ENCODE data around the gene TRMO. TPM values are rescaled to one million over a fixed set of nuclear protein-coding genes. Genes with fewer than 3 reads are reported as not detected.

The TRMO gene
- total RNA-seq, 1 donor from 2014 or later, result 8.5 TPM

DNA sequence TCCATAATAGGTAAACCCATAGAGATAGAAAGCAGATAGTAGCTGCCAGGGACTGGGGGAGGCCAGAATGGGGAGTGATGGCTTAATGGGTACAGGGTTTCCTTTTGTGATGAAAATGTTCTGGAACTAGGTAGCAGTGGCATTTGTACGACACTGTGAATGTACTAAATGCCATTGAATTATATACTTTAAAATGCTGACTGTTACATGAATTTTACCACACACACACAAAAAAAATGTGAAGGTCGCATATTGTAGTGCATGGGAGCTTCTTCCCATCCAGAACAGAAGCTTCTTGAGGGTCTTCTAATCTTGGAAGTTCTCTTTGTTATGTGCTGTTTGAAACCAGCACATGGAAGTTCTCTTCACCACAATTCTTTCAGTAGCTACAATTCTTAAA is 40.9 kb upstream of the TRMO start:
- H3K27me3 Mint-ChIP-seq (ENCODE audit: low read depth, unreplicated experiment), result peaks cover 14% of the 10 kb centered on the region

DNA sequence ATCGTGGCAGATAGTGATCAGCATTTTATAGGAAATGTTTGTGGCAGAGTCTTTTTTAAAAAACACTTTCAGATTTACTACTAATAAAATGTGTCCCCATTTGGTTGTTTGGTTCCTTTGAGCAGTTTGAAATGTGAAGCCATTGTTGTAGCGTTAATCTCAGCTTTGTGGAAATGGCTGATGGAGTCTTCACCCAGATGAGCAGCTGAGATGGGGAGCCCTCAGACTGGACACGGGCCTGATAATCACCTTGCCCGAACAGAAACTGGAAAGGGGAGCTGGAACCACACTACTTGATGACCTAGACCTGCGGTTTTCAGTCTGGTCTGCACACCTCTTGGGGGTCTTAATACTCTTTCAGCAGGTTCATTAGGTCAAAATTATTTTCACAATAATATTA is 40.3 kb upstream of the TRMO start:
- no peak overlapping the region for H3K4me3 Mint-ChIP-seq (ENCODE audit: unreplicated experiment)
- Histone ChIP-seq H3K4me1 (ENCODE audit: insufficient read depth, low read length) (no peaks in the 10 kb centered on the region), H3K36me3 (ENCODE audit: insufficient read depth, low read length) (no peaks in the 10 kb centered on the region), H3K4me3 (ENCODE audit: insufficient read depth, low read depth, low read length) (no peak overlapping the region), H3K27me3 (ENCODE audit: insufficient read depth, low read length) (peaks cover 12% of the 10 kb centered on the region), H3K9ac (ENCODE audit: low read length) (no peak overlapping the region), H3K27ac (ENCODE audit: low read depth, low read length) (no peak overlapping the region), H3K9me3 (ENCODE audit: insufficient read depth, low read depth, low read length) (no peaks in the 10 kb centered on the region), H4K20me1 (ENCODE audit: insufficient read depth, low read length) (no peaks in the 10 kb centered on the region), H2AFZ (ENCODE audit: low read depth, low read length) (no peak overlapping the region), H3K79me2 (ENCODE audit: insufficient read depth, low read length) (no peaks in the 10 kb centered on the region), H3K4me2 (ENCODE audit: low read length) (no peak overlapping the region)
- DNase-seq (ENCODE audit: low read depth), result no peak
- no peak for FAIRE-seq
- TF ChIP-seq, protein P1, sequence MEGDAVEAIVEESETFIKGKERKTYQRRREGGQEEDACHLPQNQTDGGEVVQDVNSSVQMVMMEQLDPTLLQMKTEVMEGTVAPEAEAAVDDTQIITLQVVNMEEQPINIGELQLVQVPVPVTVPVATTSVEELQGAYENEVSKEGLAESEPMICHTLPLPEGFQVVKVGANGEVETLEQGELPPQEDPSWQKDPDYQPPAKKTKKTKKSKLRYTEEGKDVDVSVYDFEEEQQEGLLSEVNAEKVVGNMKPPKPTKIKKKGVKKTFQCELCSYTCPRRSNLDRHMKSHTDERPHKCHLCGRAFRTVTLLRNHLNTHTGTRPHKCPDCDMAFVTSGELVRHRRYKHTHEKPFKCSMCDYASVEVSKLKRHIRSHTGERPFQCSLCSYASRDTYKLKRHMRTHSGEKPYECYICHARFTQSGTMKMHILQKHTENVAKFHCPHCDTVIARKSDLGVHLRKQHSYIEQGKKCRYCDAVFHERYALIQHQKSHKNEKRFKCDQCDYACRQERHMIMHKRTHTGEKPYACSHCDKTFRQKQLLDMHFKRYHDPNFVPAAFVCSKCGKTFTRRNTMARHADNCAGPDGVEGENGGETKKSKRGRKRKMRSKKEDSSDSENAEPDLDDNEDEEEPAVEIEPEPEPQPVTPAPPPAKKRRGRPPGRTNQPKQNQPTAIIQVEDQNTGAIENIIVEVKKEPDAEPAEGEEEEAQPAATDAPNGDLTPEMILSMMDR (IDR thresholded peaks at IDR 0.05; ENCODE audit: insufficient read depth, low read depth, low read length), result no peak
- no peak for TF ChIP-seq EZH2 (IDR thresholded peaks at IDR 0.05; ENCODE audit: insufficient read depth, low read length)
- peaks cover 12% of the 10 kb centered on the region for H3K27me3 Mint-ChIP-seq (ENCODE audit: low read depth, unreplicated experiment)
- H3K36me3 Mint-ChIP-seq (ENCODE audit: low read depth, unreplicated experiment), result no peaks in the 10 kb centered on the region
- H3K4me1 Mint-ChIP-seq (ENCODE audit: low read depth, unreplicated experiment), result peaks cover 5% of the 10 kb centered on the region
- no peak overlapping the region for H3K27ac Mint-ChIP-seq (ENCODE audit: unreplicated experiment)
- no peaks in the 10 kb centered on the region for H3K9me3 Mint-ChIP-seq (ENCODE audit: unreplicated experiment)

More for the DNA sequence above, 40.9 kb upstream of the TRMO start:
- H3K4me1 ChIP-seq (ENCODE audit: insufficient read depth, low read length), result no peaks in the 10 kb centered on the region
- no peak overlapping the region for H3K9ac ChIP-seq (ENCODE audit: low read length)
- no peaks in the 10 kb centered on the region for H3K36me3 ChIP-seq (ENCODE audit: insufficient read depth, low read length)
- peaks cover 12% of the 10 kb centered on the region for H3K27me3 ChIP-seq (ENCODE audit: insufficient read depth, low read length)
- no peak overlapping the region for H3K4me3 ChIP-seq (ENCODE audit: insufficient read depth, low read depth, low read length)
- H3K9me3 Mint-ChIP-seq (ENCODE audit: unreplicated experiment), result no peaks in the 10 kb centered on the region
- no peaks in the 10 kb centered on the region for H3K79me2 ChIP-seq (ENCODE audit: insufficient read depth, low read length)
- H3K27ac ChIP-seq (ENCODE audit: low read depth, low read length), result no peak overlapping the region
- peaks cover 5% of the 10 kb centered on the region for H3K4me1 Mint-ChIP-seq (ENCODE audit: low read depth, unreplicated experiment)
- H3K27ac Mint-ChIP-seq (ENCODE audit: unreplicated experiment), result no peak overlapping the region
- H2AFZ ChIP-seq (ENCODE audit: low read depth, low read length), result no peak overlapping the region
- H3K36me3 Mint-ChIP-seq (ENCODE audit: low read depth, unreplicated experiment), result no peaks in the 10 kb centered on the region
- H3K4me3 Mint-ChIP-seq (ENCODE audit: unreplicated experiment), result no peak overlapping the region
- no peak for DNase-seq (ENCODE audit: low read depth)
- FAIRE-seq, result no peak
- no peak overlapping the region for H3K4me2 ChIP-seq (ENCODE audit: low read length)
- TF ChIP-seq EZH2 (IDR thresholded peaks at IDR 0.05; ENCODE audit: insufficient read depth, low read length), result no peak
- TF ChIP-seq, protein P1 (IDR thresholded peaks at IDR 0.05; ENCODE audit: insufficient read depth, low read depth, low read length), result no peak
- no peaks in the 10 kb centered on the region for H4K20me1 ChIP-seq (ENCODE audit: insufficient read depth, low read length)
- H3K9me3 ChIP-seq (ENCODE audit: insufficient read depth, low read depth, low read length), result no peaks in the 10 kb centered on the region

DNA sequence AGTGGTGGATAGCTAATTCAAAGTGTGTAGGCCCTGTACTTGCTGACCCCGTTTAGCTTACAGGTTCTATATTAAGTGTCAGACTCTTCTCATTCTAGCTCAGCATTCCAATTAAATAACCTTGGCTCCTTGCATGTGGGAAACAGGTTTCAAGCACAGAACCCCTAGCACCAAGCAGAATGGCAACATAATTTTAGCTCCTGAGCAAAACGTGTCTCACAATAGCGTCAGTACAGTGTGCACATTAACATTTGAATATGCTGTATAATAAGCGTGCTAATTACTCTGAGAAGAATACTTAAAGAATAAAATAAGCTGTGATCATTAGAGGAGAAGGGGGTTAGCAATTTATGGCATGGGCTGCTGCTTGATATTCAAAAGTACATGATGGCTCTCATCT is 39.8 kb upstream of the TRMO start:
- no peaks in the 10 kb centered on the region for H3K9me3 ChIP-seq (ENCODE audit: insufficient read depth, low read depth, low read length)
- H3K4me2 ChIP-seq (ENCODE audit: low read length), result no peak overlapping the region
- H4K20me1 ChIP-seq (ENCODE audit: insufficient read depth, low read length), result no peaks in the 10 kb centered on the region
- no peak overlapping the region for H3K27ac ChIP-seq (ENCODE audit: low read depth, low read length)
- H3K4me3 Mint-ChIP-seq (ENCODE audit: unreplicated experiment), result no peak overlapping the region
- H3K27me3 ChIP-seq (ENCODE audit: insufficient read depth, low read length), result peaks cover 12% of the 10 kb centered on the region
- peaks cover 5% of the 10 kb centered on the region for H3K4me1 Mint-ChIP-seq (ENCODE audit: low read depth, unreplicated experiment)
- DNase-seq (ENCODE audit: low read depth) (no peak), FAIRE-seq (no peak)
- TF ChIP-seq, protein P1 (IDR thresholded peaks at IDR 0.05; ENCODE audit: insufficient read depth, low read depth, low read length), result no peak
- TF ChIP-seq EZH2 (IDR thresholded peaks at IDR 0.05; ENCODE audit: insufficient read depth, low read length), result no peak
- H3K9me3 Mint-ChIP-seq (ENCODE audit: unreplicated experiment), result no peaks in the 10 kb centered on the region
- H3K4me3 ChIP-seq (ENCODE audit: insufficient read depth, low read depth, low read length), result no peak overlapping the region
- no peaks in the 10 kb centered on the region for H3K79me2 ChIP-seq (ENCODE audit: insufficient read depth, low read length)
- H3K27ac Mint-ChIP-seq (ENCODE audit: unreplicated experiment), result no peak overlapping the region
- no peaks in the 10 kb centered on the region for H3K36me3 Mint-ChIP-seq (ENCODE audit: low read depth, unreplicated experiment)
- no peak overlapping the region for H3K9ac ChIP-seq (ENCODE audit: low read length)
- no peaks in the 10 kb centered on the region for H3K4me1 ChIP-seq (ENCODE audit: insufficient read depth, low read length)
- H3K27me3 Mint-ChIP-seq (ENCODE audit: low read depth, unreplicated experiment), result peaks cover 11% of the 10 kb centered on the region
- no peaks in the 10 kb centered on the region for H3K36me3 ChIP-seq (ENCODE audit: insufficient read depth, low read length)
- no peak overlapping the region for H2AFZ ChIP-seq (ENCODE audit: low read depth, low read length)

All from astrocyte (in vitro differentiated cells and primary cell).